ENCODE measurements around the gene ANKRD35.

DNA sequence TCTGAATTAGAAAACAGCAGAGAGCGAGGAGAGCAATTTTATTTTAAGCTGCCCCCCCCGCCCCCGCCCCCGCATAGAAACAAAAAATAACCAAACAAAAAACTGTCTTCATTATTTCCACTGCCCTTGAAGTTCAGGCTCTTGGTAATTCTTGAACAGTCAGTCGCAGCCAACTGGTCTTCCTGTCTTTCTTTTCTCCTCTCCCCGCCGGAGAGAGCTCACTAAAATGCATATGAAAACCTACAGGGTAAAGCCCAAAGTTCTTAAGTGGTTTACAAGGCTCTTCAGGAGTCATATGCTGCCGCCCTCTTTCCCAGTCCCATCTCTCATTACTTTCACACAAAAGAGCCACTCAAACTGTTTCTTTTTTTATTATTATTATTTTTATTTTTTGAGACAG is 1.1 kb upstream of the ANKRD35 start:
- TF ChIP-seq RCOR1 (IDR thresholded peaks at IDR 0.05; ENCODE audit: low read length) (no peak), ELF1 (IDR thresholded peaks at IDR 0.05) (no peak), PBX3 (IDR thresholded peaks at IDR 0.05) (no peak), CTCF (IDR thresholded peaks at IDR 0.05) (no peak), REST (IDR thresholded peaks at IDR 0.05; ENCODE audit: low read depth, low read length) (no peak), USF1 (IDR thresholded peaks at IDR 0.05; ENCODE audit: borderline replicate concordance, low read depth) (no peak)
